Measurements from ENCODE around the gene ITIH4.

GRCh38 chr3:52848617-52849016, 18.1 kb upstream of the ITIH4 start:
- no peak for TF ChIP-seq CTCF (IDR thresholded peaks at IDR 0.05; ENCODE audit: low read depth, low read length, poor library complexity, severe bottlenecking)
- no peak for TF ChIP-seq EZH2phosphoT487 (IDR thresholded peaks at IDR 0.05; ENCODE audit: borderline replicate concordance, low read length)

Measured in DOHH2 (cell line).